ENCODE results near the gene JPT1. TPM values are rescaled to one million over a fixed set of nuclear protein-coding genes. Genes with fewer than 3 reads are reported as not detected.

JPT1 gene
- total and polyA plus RNA-seq, 7 donors: 17.5 to 627 (median 19.1) TPM

GRCh38 chr17:75183999-75184884 is 29.9 kb upstream of the JPT1 start:
- H3K27me3 ChIP-seq: no peaks in the 10 kb centered on the region
- peaks cover 0 to 8% (median 3%) of the 10 kb centered on the region in 4 donors for H3K36me3 ChIP-seq
- H3K4me3 ChIP-seq: no peak overlapping the region
- intact Hi-C loops (cut with DNase I): loop anchor here (5.0 kb wide), 3 partner anchors 52 to 137 kb away; partner anchors contain the start of genes ATP5PD, KCTD2 and NT5C
- peak; percentile 25 for DNase-seq
- peak overlapping the region; percentile 92 to 99 (median 98) for H3K27ac ChIP-seq
- TF ChIP-seq CTCF (IDR thresholded peaks at IDR 0.05) (no peak), EP300 (IDR thresholded peaks at IDR 0.05) (no peak), POLR2AphosphoS5 (IDR thresholded peaks at IDR 0.05) (no peak), POLR2A (IDR thresholded peaks at IDR 0.05) (no peak)
- H3K9me3 ChIP-seq: no peaks in the 10 kb centered on the region
- WGBS, 2 donors: 96 to 97% methylated on average over 9 of the region's 9 CpGs
- peaks cover 0 to 29% (median 22%) of the 10 kb centered on the region in 4 donors for H3K4me1 ChIP-seq

GRCh38 chr17:75182569-75183436 is 28.5 kb upstream of the JPT1 start, which contains the start of gene SUMO2:
SUMO2 (minus strand) TSS chr17:75182959; CDS start chr17:75182834, 125 bp downstream.
- Histone ChIP-seq H3K36me3 (peaks cover 0 to 16% (median 6%) of the 10 kb centered on the region in 4 donors), H3K27ac (peak within 1 kb of the TSS; percentile 92 to 99 (median 98)), H3K4me3 (peak within 1 kb of the TSS; percentile 79 to 100 (median 100)), H3K4me1 (peaks cover 0 to 37% (median 25%) of the 10 kb centered on the region in 4 donors), H3K27me3 (no peaks in the 10 kb centered on the region), H3K9me3 (no peaks in the 10 kb centered on the region)
- intact Hi-C loops (cut with DNase I): loop anchor here (5.0 kb wide), 3 partner anchors 51 to 136 kb away; partner anchors contain the start of genes ATP5PD, KCTD2 and NT5C
- peak; percentile 97 for DNase-seq
- 1% methylated on average over 92 of the region's 92 CpGs for WGBS, 2 donors
- TF ChIP-seq POLR2AphosphoS5 (IDR thresholded peaks at IDR 0.05) (peak; percentile 81 to 91 (median 88)), CTCF (IDR thresholded peaks at IDR 0.05) (peak in 1 of 4 experiments; percentile 46), POLR2A (IDR thresholded peaks at IDR 0.05) (peak; percentile 36 to 62), EP300 (IDR thresholded peaks at IDR 0.05) (no peak)

- Histone ChIP-seq H3K4me3 (peak overlapping the region; percentile 79 to 100 (median 100)), H3K27ac (peak overlapping the region; percentile 92 to 99 (median 98)), H3K36me3 (peaks cover 2 to 20% (median 7%) of the 10 kb centered on the region in 4 donors), H3K9me3 (no peaks in the 10 kb centered on the region), H3K4me1 (peaks cover 0 to 37% (median 25%) of the 10 kb centered on the region in 4 donors), H3K27me3 (no peaks in the 10 kb centered on the region)
- 1% methylated on average over 33 of the region's 33 CpGs for WGBS, 2 donors
- no peak for DNase-seq
- no peak for TF ChIP-seq POLR2A (IDR thresholded peaks at IDR 0.05)
- TF ChIP-seq CTCF (IDR thresholded peaks at IDR 0.05): no peak
- no peak for TF ChIP-seq EP300 (IDR thresholded peaks at IDR 0.05)
- TF ChIP-seq POLR2AphosphoS5 (IDR thresholded peaks at IDR 0.05): no peak
- intact Hi-C loops (cut with DNase I): loop anchor here (5.0 kb wide), 3 partner anchors 50 to 135 kb away; partner anchors contain the start of genes ATP5PD, KCTD2 and NT5C
These were observed 27.9 kb upstream of the JPT1 start for GRCh38 chr17:75182319-75182568.

- 1% methylated on average over 34 of the region's 34 CpGs for WGBS, 2 donors
- DNase-seq: no peak
These were observed 27.5 kb upstream of the JPT1 start for GRCh38 chr17:75181608-75182318.

More at GRCh38 chr17:75181608-75182318, 27.5 kb upstream of the JPT1 start:
- peaks cover 0 to 37% (median 25%) of the 10 kb centered on the region in 4 donors for H3K4me1 ChIP-seq
- no peaks in the 10 kb centered on the region for H3K27me3 ChIP-seq
- peaks cover 4 to 25% (median 10%) of the 10 kb centered on the region in 4 donors for H3K36me3 ChIP-seq
- H3K27ac ChIP-seq: peak overlapping the region; percentile 92 to 99 (median 98)
- H3K9me3 ChIP-seq: no peaks in the 10 kb centered on the region
- peak overlapping the region; percentile 79 to 100 (median 100) for H3K4me3 ChIP-seq
- TF ChIP-seq CTCF (IDR thresholded peaks at IDR 0.05): no peak
- TF ChIP-seq POLR2A (IDR thresholded peaks at IDR 0.05): no peak
- TF ChIP-seq POLR2AphosphoS5 (IDR thresholded peaks at IDR 0.05): no peak
- TF ChIP-seq EP300 (IDR thresholded peaks at IDR 0.05): no peak
- intact Hi-C loops (cut with DNase I): loop anchor here (5.0 kb wide), 3 partner anchors 49 to 134 kb away; partner anchors contain the start of genes ATP5PD, KCTD2 and NT5C
